DOHH2 (cell line): Measurements from ENCODE around the gene TMEM229A.

Source experiments
- H3F3A ChIP-seq: fragments of 200-600 bp; sonication (generic), shearing (Covaris generic); 2 replicates; pipeline ENCODE4 v1.6.0; 2016; ENCODE audit warnings: antibody characterized with exemption, mild to moderate bottlenecking; ENCODE audit not compliant: control insufficient read depth, insufficient read depth
- H3K27ac ChIP-seq: fragments of 200-600 bp; sonication (generic); 2 replicates; pipeline ENCODE4 v1.5.1; 2014; ENCODE audit warnings: low read depth, mild to moderate bottlenecking, low read length, moderate library complexity
- H3K27me3 ChIP-seq: fragments of 200-600 bp; sonication (generic); 2 replicates; pipeline ENCODE4 v1.6.1; 2014; ENCODE audit warnings: mild to moderate bottlenecking, low read length, mixed read lengths; ENCODE audit not compliant: control insufficient read depth
- H3K36me3 ChIP-seq: fragments of 200-600 bp; sonication (generic); 2 replicates; pipeline ENCODE4 v1.6.1; 2014; ENCODE audit warnings: mild to moderate bottlenecking, low read length, moderate library complexity, mixed read lengths; ENCODE audit not compliant: control insufficient read depth
- H3K4me1 ChIP-seq: fragments of 200-600 bp; sonication (generic); 2 replicates; pipeline ENCODE4 v1.6.1; 2014; ENCODE audit warnings: mild to moderate bottlenecking, low read length, mixed read lengths; ENCODE audit not compliant: control insufficient read depth
- H3K4me2 ChIP-seq: fragments of 200-600 bp; sonication (generic); 2 replicates; pipeline ENCODE4 v1.6.0; 2014; ENCODE audit warnings: mild to moderate bottlenecking, low read length, moderate library complexity
- H3K4me3 ChIP-seq: fragments of 200-600 bp; sonication (generic); 2 replicates; pipeline ENCODE4 v1.5.1; 2014; ENCODE audit warnings: mild to moderate bottlenecking, low read length, mixed read lengths
- H3K79me2 ChIP-seq: fragments of 200-600 bp; sonication (generic); 2 replicates; pipeline ENCODE4 v1.6.1; 2014; ENCODE audit warnings: mild to moderate bottlenecking, low read length, mixed read lengths; ENCODE audit not compliant: control insufficient read depth
- H3K9me2 ChIP-seq: fragments of 200-600 bp; sonication (generic); replicated peaks from 2 replicates; pipeline ENCODE4 v1.6.1; 2014; ENCODE audit warnings: mild to moderate bottlenecking, low read length, mixed read lengths; ENCODE audit not compliant: control insufficient read depth
- H3K9me3 ChIP-seq: fragments of 200-600 bp; sonication (generic); 2 replicates; pipeline ENCODE4 v1.6.1; 2014; ENCODE audit warnings: antibody characterized with exemption, low read length, mixed read lengths; ENCODE audit not compliant: control insufficient read depth, insufficient read depth
- H4K20me1 ChIP-seq: fragments of 200-600 bp; sonication (generic); 2 replicates; pipeline ENCODE4 v1.6.0; 2014; ENCODE audit warnings: low read depth, mild to moderate bottlenecking, antibody characterized with exemption, low read length, moderate library complexity; ENCODE audit not compliant: control insufficient read depth, insufficient read depth
- CTCF ChIP-seq: fragments of 200-600 bp; sonication (generic); IDR thresholded peaks from one replicate; pipeline ENCODE4 v1.5.1; 2014; ENCODE audit warnings: antibody characterized with exemption, mild to moderate bottlenecking, low read depth, low read length; ENCODE audit not compliant: poor library complexity, severe bottlenecking
- EZH2phosphoT487 ChIP-seq: fragments of 200-600 bp; sonication (generic); IDR thresholded peaks from 2 replicates; pipeline ENCODE4 v1.6.1; 2017; ENCODE audit warnings: borderline replicate concordance, mild to moderate bottlenecking, antibody characterized with exemption, low read length, moderate library complexity, mixed read lengths

Gene TMEM229A

GRCh38 chr7:123998921-123999320, 33.9 kb downstream of the TMEM229A start:
- TF ChIP-seq CTCF (no peak), EZH2phosphoT487 (no peak)
- H4K20me1 ChIP-seq, result no peaks in the 10 kb centered on the region
- H3K36me3 ChIP-seq, result no peaks in the 10 kb centered on the region
- no peak overlapping the region for H3K27ac ChIP-seq
- no peak overlapping the region for H3K4me3 ChIP-seq
- H3K9me2 ChIP-seq, result no peaks in the 10 kb centered on the region; the same call in 1 of the 2 replicates
- H3K27me3 ChIP-seq, result no peaks in the 10 kb centered on the region
- H3K4me1 ChIP-seq, result no peaks in the 10 kb centered on the region
- H3F3A ChIP-seq, result no peaks in the 10 kb centered on the region
- H3K79me2 ChIP-seq, result no peaks in the 10 kb centered on the region
- no peaks in the 10 kb centered on the region for H3K9me3 ChIP-seq
- no peak overlapping the region for H3K4me2 ChIP-seq

- TF ChIP-seq EZH2phosphoT487 (no peak), CTCF (no peak)
- Histone ChIP-seq H3K36me3 (no peaks in the 10 kb centered on the region), H3K4me2 (no peak overlapping the region), H3F3A (no peaks in the 10 kb centered on the region), H3K27me3 (no peaks in the 10 kb centered on the region), H4K20me1 (no peaks in the 10 kb centered on the region), H3K9me2 (no peaks in the 10 kb centered on the region; the same call in 1 of the 2 replicates), H3K79me2 (no peaks in the 10 kb centered on the region), H3K4me3 (no peak overlapping the region), H3K9me3 (no peaks in the 10 kb centered on the region), H3K4me1 (no peaks in the 10 kb centered on the region), H3K27ac (no peak overlapping the region)
These were observed 36.6 kb downstream of the TMEM229A start for GRCh38 chr7:123996327-123996625.

- H3K36me3 ChIP-seq, result no peaks in the 10 kb centered on the region
- no peak overlapping the region for H3K4me3 ChIP-seq
- no peak for TF ChIP-seq CTCF
- no peak for TF ChIP-seq EZH2phosphoT487
- no peak overlapping the region for H3K27ac ChIP-seq
- no peaks in the 10 kb centered on the region for H3K79me2 ChIP-seq
- no peaks in the 10 kb centered on the region for H3K9me3 ChIP-seq
- no peaks in the 10 kb centered on the region for H4K20me1 ChIP-seq
- no peak overlapping the region for H3K4me2 ChIP-seq
- no peaks in the 10 kb centered on the region; the same call in 1 of the 2 replicates for H3K9me2 ChIP-seq
- no peaks in the 10 kb centered on the region for H3F3A ChIP-seq
- H3K27me3 ChIP-seq, result no peaks in the 10 kb centered on the region
- no peaks in the 10 kb centered on the region for H3K4me1 ChIP-seq
These were observed 37.1 kb downstream of the TMEM229A start for GRCh38 chr7:123995617-123996326.
